OCI-M2 (cell line): Measurements from ENCODE around the gene BICRA.
"Not testable (repeated sequence)": the region's sequence is repeated elsewhere in the genome, so short reads cannot be mapped to it uniquely, and the experiment has no call there.

Source experiments
- DNase-seq: peaks from one replicate; lab custom pipeline; 2025; ENCODE audit not compliant: unreplicated experiment; lab: John Stamatoyannopoulos, UW

The BICRA gene

GRCh38 chr19:47740866-47741519 lies 132.1 kb downstream of the BICRA start:
- no peak for DNase-seq

GRCh38 chr19:47741544-47742140 lies 132.7 kb downstream of the BICRA start:
- no peak for DNase-seq

GRCh38 chr19:47742634-47743033 lies 133.7 kb downstream of the BICRA start:
- no peak for DNase-seq

- peak; percentile 91 for DNase-seq
Observed at GRCh38 chr19:47745010-47745901, 136.3 kb downstream of the BICRA start, which contains the start of gene NOP53. NOP53 (plus strand) TSS chr19:47745546; CDS start chr19:47745560, 14 bp downstream.

GRCh38 chr19:47746129-47746528 lies 137.2 kb downstream of the BICRA start:
- DNase-seq = not testable (repeated sequence)

- DNase-seq = no peak
Observed at GRCh38 chr19:47749326-47749725, 140.4 kb downstream of the BICRA start.

- DNase-seq = no peak
Observed at GRCh38 chr19:47750752-47751151, 141.8 kb downstream of the BICRA start.

GRCh38 chr19:47752440-47753211 lies 143.7 kb downstream of the BICRA start:
- DNase-seq = no peak
